Vagina (tissue), 2 donors: Measurements from ENCODE around the gene LHX4.

Experiments
- POLR2A ChIP-seq, 2 donors: fragments of 450-650 bp; IDR thresholded peaks; one replicate each; pipeline ENCODE4 v1.6.1; 2017; ENCODE audit warnings: antibody characterized with exemption in 2 of 2, mild to moderate bottlenecking in 2 of 2, moderate library complexity in 2 of 2
- POLR2AphosphoS5 ChIP-seq, 2 donors: sonication (generic); formaldehyde crosslinking; IDR thresholded peaks; one replicate each; pipeline ENCODE4 v1.9.0; 2017; ENCODE audit warnings: antibody characterized with exemption in 2 of 2, mild to moderate bottlenecking in 2 of 2, low read depth in 1 of 2; ENCODE audit not compliant: insufficient read depth in 1 of 2
- TF ChIP-seq, protein P1 (sequence below), 3 experiments: fragments of 450-650 bp in 2 of 3; fragments of 200-600 bp in 1 of 3; sonication (generic) in 1 of 3; IDR thresholded peaks; one replicate each; pipeline ENCODE4 v1.5.1; 2017 to 2019; ENCODE audit warnings: antibody characterized with exemption in 3 of 3, mild to moderate bottlenecking in 2 of 3, moderate library complexity in 2 of 3

DNA sequence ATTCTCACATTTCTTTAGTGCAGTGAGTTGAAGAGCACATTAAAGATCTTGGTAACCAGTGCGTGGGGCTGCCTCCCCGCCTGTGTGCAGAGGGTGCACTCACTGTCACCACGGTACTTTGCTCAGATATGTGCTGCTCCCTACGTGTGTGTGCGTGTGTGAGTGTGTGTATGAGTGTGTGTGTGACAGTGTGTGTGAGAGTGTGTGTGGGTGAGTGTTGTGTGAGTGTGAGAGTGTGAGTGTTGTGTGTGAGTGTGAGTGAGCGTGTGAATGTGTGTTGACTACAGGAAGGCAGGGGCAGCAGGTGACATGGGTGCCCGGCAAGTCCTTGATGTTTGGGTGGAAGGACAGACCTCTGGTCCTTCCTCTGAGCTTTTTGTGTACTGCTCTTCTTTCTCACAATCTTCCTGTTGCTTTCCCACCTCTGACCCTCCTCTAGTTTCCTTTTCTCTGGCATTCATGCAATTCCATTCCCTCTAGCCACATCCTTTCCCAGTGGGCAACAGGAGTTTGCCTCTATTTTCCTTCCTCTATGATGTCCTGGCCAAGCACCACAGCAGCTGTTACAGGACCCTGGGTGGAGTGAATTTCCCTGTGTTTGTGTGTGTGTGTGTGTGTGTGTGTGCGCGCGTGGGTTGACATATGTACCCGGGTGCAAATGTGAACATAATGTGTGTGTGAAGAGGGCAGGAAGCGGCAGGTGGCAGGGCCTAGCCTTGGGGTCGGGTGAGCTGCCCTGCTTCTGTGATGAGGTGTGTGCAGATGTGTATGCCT is 19.8 kb downstream of the LHX4 start:
- no peak for TF ChIP-seq POLR2A (IDR thresholded peaks at IDR 0.05)
- TF ChIP-seq, protein P1, sequence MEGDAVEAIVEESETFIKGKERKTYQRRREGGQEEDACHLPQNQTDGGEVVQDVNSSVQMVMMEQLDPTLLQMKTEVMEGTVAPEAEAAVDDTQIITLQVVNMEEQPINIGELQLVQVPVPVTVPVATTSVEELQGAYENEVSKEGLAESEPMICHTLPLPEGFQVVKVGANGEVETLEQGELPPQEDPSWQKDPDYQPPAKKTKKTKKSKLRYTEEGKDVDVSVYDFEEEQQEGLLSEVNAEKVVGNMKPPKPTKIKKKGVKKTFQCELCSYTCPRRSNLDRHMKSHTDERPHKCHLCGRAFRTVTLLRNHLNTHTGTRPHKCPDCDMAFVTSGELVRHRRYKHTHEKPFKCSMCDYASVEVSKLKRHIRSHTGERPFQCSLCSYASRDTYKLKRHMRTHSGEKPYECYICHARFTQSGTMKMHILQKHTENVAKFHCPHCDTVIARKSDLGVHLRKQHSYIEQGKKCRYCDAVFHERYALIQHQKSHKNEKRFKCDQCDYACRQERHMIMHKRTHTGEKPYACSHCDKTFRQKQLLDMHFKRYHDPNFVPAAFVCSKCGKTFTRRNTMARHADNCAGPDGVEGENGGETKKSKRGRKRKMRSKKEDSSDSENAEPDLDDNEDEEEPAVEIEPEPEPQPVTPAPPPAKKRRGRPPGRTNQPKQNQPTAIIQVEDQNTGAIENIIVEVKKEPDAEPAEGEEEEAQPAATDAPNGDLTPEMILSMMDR (IDR thresholded peaks at IDR 0.05): no peak
- TF ChIP-seq POLR2AphosphoS5 (IDR thresholded peaks at IDR 0.05; ENCODE audit: insufficient read depth in 1 of 2, low read depth in 1 of 2): no peak
